Stimulated activated CD4-positive, alpha-beta T cell treated with anti-CD3 and anti-CD28 coated beads, TNF-alpha, amount 100 ng/mL, for 24 hours (primary cell): ENCODE data around the gene ANKRD16.
"Not testable (repeated sequence)": the region's sequence is repeated elsewhere in the genome, so short reads cannot be mapped to it uniquely, and the experiment has no call there.

Experiments used
- DNase-seq, 3 experiments: peaks; one replicate each; pipeline ENCODE4 v3.0.0-alpha.2; 2020; ENCODE audit warnings: low read depth in 3 of 3

Gene ANKRD16

GRCh38 chr10:5903563-5903962 is 13.9 kb upstream of the ANKRD16 start:
- no peak for DNase-seq

- DNase-seq = no peak
Observed at GRCh38 chr10:5902511-5903274, 13.0 kb upstream of the ANKRD16 start.

GRCh38 chr10:5900247-5900646 is 10.6 kb upstream of the ANKRD16 start:
- no peak for DNase-seq

GRCh38 chr10:5898163-5898562 is 8.5 kb upstream of the ANKRD16 start:
- DNase-seq = no peak

- no peak for DNase-seq
Observed at GRCh38 chr10:5897504-5897903, 7.8 kb upstream of the ANKRD16 start.

GRCh38 chr10:5897053-5897340 is 7.3 kb upstream of the ANKRD16 start:
- DNase-seq = no peak

GRCh38 chr10:5896208-5897052 is 6.7 kb upstream of the ANKRD16 start:
- DNase-seq = no peak

GRCh38 chr10:5895804-5896203 is 6.1 kb upstream of the ANKRD16 start:
- DNase-seq = no peak

GRCh38 chr10:5895365-5895764 is 5.7 kb upstream of the ANKRD16 start:
- DNase-seq = no peak

- no peak for DNase-seq
Observed at GRCh38 chr10:5894873-5895272, 5.2 kb upstream of the ANKRD16 start.

- no peak for DNase-seq
Observed at GRCh38 chr10:5894403-5894802, 4.7 kb upstream of the ANKRD16 start.

GRCh38 chr10:5893321-5893720 is 3.6 kb upstream of the ANKRD16 start:
- DNase-seq = no peak

GRCh38 chr10:5892007-5892406 is 2.3 kb upstream of the ANKRD16 start:
- no peak for DNase-seq

GRCh38 chr10:5891009-5891408 is 1.3 kb upstream of the ANKRD16 start:
- DNase-seq = no peak

- DNase-seq = peak in 1 of 3 experiments; percentile 16
Observed at GRCh38 chr10:5890452-5890915, 791 bp upstream of the ANKRD16 start.

GRCh38 chr10:5888843-5889623 is 660 bp downstream of the ANKRD16 start:
- peak in 2 of 3 experiments; percentile 11 to 39 for DNase-seq

- no peak for DNase-seq
Observed at GRCh38 chr10:5888351-5888750, 1.3 kb downstream of the ANKRD16 start.

- no peak for DNase-seq
Observed at GRCh38 chr10:5887641-5888040, 2.1 kb downstream of the ANKRD16 start.

GRCh38 chr10:5887029-5887428 is 2.7 kb downstream of the ANKRD16 start:
- DNase-seq = no peak

- DNase-seq = no peak
Observed at GRCh38 chr10:5885619-5886018, 4.1 kb downstream of the ANKRD16 start.

- no peak for DNase-seq
Observed at GRCh38 chr10:5882961-5883360, 6.7 kb downstream of the ANKRD16 start.

- not testable (repeated sequence) for DNase-seq
Observed at GRCh38 chr10:5877041-5877440, 12.7 kb downstream of the ANKRD16 start.
